MCF 10A (cell line): ENCODE results near the gene MFF. TPM values are rescaled to one million over a fixed set of nuclear protein-coding genes. Genes with fewer than 3 reads are reported as not detected.

Experiments used
- BruUV-seq: library from RNA; stranded (reverse); fragments of 400-500 nt; replicated peaks from 2 replicates; lab custom pipeline; 2021; lab: Mats Ljungman, UMichigan
- CTCF ChIA-PET: fragments of 300-600 bp; sonication (Branson Sonifier 250); formaldehyde crosslinking; extraction: SDS; loops from one replicate; lab custom pipeline; 2021; ENCODE audit warnings: antibody characterized with exemption, inconsistent platforms; lab: Yijun Ruan, JAX
- POLR2A ChIA-PET: fragments of 300-600, 350-650 bp; sonication (Branson Sonifier 250); formaldehyde crosslinking; extraction: SDS; loops from one replicate; lab custom pipeline; 2020; ENCODE audit warnings: antibody characterized with exemption, inconsistent platforms; lab: Yijun Ruan, JAX
- DNase-seq: peaks from one replicate; pipeline ENCODE4 v3.0.0-alpha.2; 2018; ENCODE audit not compliant: unreplicated experiment
- H3K27ac Mint-ChIP-seq: one replicate; pipeline ENCODE4 v1.8.0; 2022; ENCODE audit warnings: mild to moderate bottlenecking, low read depth, mixed read lengths; ENCODE audit not compliant: unreplicated experiment
- H3K27me3 Mint-ChIP-seq: one replicate; pipeline ENCODE4 v1.8.0; 2022; ENCODE audit warnings: mixed read lengths; ENCODE audit not compliant: insufficient read depth, unreplicated experiment
- H3K36me3 Mint-ChIP-seq: one replicate; pipeline ENCODE4 v1.8.0; 2022; ENCODE audit warnings: mild to moderate bottlenecking, moderate library complexity, mixed read lengths; ENCODE audit not compliant: insufficient read depth, unreplicated experiment
- H3K4me1 Mint-ChIP-seq: one replicate; pipeline ENCODE4 v1.8.0; 2022; ENCODE audit warnings: mixed read lengths; ENCODE audit not compliant: insufficient read depth, unreplicated experiment
- H3K4me3 Mint-ChIP-seq: one replicate; pipeline ENCODE4 v1.8.0; 2022; ENCODE audit warnings: mild to moderate bottlenecking, moderate library complexity, mixed read lengths; ENCODE audit not compliant: unreplicated experiment
- H3K9me3 Mint-ChIP-seq: one replicate; pipeline ENCODE4 v1.8.0; 2022; ENCODE audit warnings: mixed read lengths; ENCODE audit not compliant: unreplicated experiment
- intact Hi-C: fragments of 100-400 bp; cut with micrococcal nuclease; formaldehyde crosslinking; loops from 2 replicates; pipeline ENCODE4 v1.14.1; 2022
- total RNA-seq: library from RNA; stranded (reverse); gene quantifications from 2 replicates; pipeline ENCODE4 v1.2.3, GENCODE V29; 2022
- TF ChIP-seq, protein P1 (sequence below): fragments of 200-600 bp; IDR thresholded peaks from one replicate; pipeline ENCODE4 v1.8.0; 2022; ENCODE audit warnings: antibody characterized with exemption, mild to moderate bottlenecking; ENCODE audit not compliant: unreplicated experiment

MFF gene
- total RNA-seq, 1 experiment from 2014 or later: 81.2 TPM

DNA sequence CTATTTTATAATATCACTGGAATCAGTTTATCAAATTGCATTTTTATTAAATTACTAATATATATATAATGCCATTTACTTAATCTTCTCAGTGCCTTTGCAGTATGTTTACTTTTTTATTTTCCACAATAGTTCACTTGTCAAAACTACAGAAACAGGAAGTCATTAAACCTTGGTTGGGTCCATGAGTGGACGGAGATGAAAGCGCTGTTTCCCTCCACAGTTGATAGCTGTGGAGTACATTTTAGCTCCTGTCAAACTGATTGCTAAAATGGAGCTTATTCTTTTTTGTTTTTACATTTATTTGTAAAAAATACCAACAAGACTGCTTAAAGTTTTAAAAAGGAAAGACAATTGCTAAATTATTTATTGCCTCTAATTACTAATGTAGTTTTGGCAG, 19.2 kb downstream of the MFF start:
- intact Hi-C loops: no loop called here
- no TSS peak for BruUV-seq

DNA sequence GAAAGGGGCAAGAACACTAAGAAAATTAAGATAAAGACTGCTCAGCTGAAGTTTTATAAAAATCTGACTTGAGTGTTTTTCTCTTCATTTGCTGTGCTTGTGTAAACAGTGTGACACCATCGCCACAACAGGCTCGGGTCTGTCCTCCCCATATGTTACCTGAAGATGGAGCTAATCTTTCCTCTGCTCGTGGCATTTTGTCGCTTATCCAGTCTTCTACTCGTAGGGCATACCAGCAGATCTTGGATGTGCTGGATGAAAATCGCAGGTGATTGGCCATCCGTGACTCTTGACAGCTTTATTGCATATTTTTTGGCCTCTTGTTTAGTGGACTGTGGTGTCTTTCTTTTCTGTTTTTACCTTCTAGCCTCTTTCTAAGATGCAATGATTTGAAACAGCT, 22.1 kb downstream of the MFF start:
- no peaks in the 10 kb centered on the region for H3K9me3 Mint-ChIP-seq
- H3K4me3 Mint-ChIP-seq: no peak overlapping the region
- H3K36me3 Mint-ChIP-seq: peaks cover 46% of the 10 kb centered on the region
- TF ChIP-seq, protein P1, sequence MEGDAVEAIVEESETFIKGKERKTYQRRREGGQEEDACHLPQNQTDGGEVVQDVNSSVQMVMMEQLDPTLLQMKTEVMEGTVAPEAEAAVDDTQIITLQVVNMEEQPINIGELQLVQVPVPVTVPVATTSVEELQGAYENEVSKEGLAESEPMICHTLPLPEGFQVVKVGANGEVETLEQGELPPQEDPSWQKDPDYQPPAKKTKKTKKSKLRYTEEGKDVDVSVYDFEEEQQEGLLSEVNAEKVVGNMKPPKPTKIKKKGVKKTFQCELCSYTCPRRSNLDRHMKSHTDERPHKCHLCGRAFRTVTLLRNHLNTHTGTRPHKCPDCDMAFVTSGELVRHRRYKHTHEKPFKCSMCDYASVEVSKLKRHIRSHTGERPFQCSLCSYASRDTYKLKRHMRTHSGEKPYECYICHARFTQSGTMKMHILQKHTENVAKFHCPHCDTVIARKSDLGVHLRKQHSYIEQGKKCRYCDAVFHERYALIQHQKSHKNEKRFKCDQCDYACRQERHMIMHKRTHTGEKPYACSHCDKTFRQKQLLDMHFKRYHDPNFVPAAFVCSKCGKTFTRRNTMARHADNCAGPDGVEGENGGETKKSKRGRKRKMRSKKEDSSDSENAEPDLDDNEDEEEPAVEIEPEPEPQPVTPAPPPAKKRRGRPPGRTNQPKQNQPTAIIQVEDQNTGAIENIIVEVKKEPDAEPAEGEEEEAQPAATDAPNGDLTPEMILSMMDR: no peak
- H3K4me1 Mint-ChIP-seq: no peaks in the 10 kb centered on the region
- ChIA-PET POLR2A (interaction anchor here (1.1 to 1.4 kb wide), 2 partner anchors 8 to 31 kb away, joined by 3 to 4 read pairs; no protein-coding TSS in a partner anchor), CTCF (interaction anchor here (0.9 kb wide), 1 partner anchor 12 kb away, joined by 4 read pairs; no protein-coding TSS in a partner anchor)
- no peaks in the 10 kb centered on the region for H3K27me3 Mint-ChIP-seq
- intact Hi-C loops: no loop called here
- no TSS peak for BruUV-seq
- DNase-seq: no peak
- no peak overlapping the region for H3K27ac Mint-ChIP-seq

More for the DNA sequence above, 19.2 kb downstream of the MFF start:
- ChIA-PET POLR2A (no interaction called here), CTCF (no interaction called here)
- TF ChIP-seq, protein P1: no peak
- DNase-seq: no peak
- Mint-ChIP-seq H3K27ac (no peak overlapping the region), H3K4me3 (no peak overlapping the region), H3K4me1 (no peaks in the 10 kb centered on the region), H3K9me3 (no peaks in the 10 kb centered on the region), H3K27me3 (no peaks in the 10 kb centered on the region), H3K36me3 (peaks cover 61% of the 10 kb centered on the region)

DNA sequence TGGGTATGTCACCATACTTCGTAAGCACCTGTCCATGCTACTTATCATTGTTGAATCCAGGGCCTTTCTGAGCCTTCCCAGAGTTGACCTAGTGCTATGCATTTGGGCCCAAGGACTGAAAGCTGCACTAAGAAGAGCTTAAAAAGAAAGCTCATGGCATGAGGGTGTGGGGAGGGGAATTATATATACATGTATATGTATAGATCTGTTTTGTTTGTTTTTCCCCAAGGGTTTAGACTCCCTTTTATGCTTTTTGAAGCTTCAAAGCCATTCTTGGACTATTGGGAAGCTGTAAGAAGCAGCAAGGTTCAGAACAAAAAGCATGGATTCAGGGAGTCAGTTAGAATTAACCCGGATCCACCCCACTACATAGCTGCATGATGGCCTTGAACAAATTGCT, 23.3 kb downstream of the MFF start:
- no peaks in the 10 kb centered on the region for H3K4me1 Mint-ChIP-seq
- peaks cover 38% of the 10 kb centered on the region for H3K36me3 Mint-ChIP-seq
- ChIA-PET POLR2A (interaction anchor here (0.7 to 1.3 kb wide), 3 partner anchors 8 to 23 kb away, joined by 3 read pairs; no protein-coding TSS in a partner anchor), CTCF (interaction anchor here (0.6 to 1.0 kb wide), 3 partner anchors 8 to 62 kb away, joined by 3 read pairs; no protein-coding TSS in a partner anchor)
- no peak overlapping the region for H3K27ac Mint-ChIP-seq
- BruUV-seq: no TSS peak
- no peak for DNase-seq
- intact Hi-C loops: no loop called here
- TF ChIP-seq, protein P1: no peak
- H3K27me3 Mint-ChIP-seq: no peaks in the 10 kb centered on the region
- H3K4me3 Mint-ChIP-seq: no peak overlapping the region
- no peaks in the 10 kb centered on the region for H3K9me3 Mint-ChIP-seq

DNA sequence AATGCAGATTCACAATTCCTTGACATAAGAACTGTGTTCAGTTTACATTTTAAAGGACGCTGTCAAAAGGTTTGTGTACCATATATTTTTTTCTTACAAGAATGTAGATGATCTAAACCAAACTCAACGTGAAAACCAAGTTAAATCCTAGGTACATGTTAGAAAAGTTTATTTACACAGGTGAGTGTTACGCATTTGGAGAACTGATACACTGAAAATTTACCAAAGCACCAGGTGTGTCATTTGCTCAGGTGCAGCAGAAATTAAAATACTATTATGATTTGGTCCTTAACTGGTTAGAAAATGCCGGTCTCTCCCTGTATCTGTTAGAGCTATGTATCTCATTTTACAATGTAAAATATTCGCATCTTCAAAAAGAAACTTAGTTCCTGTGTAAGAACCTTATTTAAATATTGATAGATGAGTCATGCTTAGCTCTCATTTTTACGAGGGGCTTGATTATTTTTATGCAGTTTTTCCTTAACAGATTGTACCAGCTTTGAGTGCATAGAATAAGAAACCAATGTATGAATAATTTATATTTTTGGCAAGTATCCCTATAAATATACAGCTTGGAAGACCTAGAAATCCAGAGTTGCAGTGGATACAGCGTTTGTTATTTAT, 25.1 kb downstream of the MFF start:
- intact Hi-C loops: no loop called here
- ChIA-PET CTCF (interaction anchor here (1.0 kb wide), 1 partner anchor 308 kb away, joined by 3 read pairs; no protein-coding TSS in a partner anchor), POLR2A (interaction anchor here (0.7 to 1.2 kb wide), 2 partner anchors 14 to 30 kb away, joined by 3 to 4 read pairs; no protein-coding TSS in a partner anchor)
- no peak overlapping the region for H3K4me3 Mint-ChIP-seq
- no peaks in the 10 kb centered on the region for H3K4me1 Mint-ChIP-seq
- no peak overlapping the region for H3K27ac Mint-ChIP-seq
- H3K27me3 Mint-ChIP-seq: no peaks in the 10 kb centered on the region
- no peaks in the 10 kb centered on the region for H3K9me3 Mint-ChIP-seq
- BruUV-seq: no TSS peak
- TF ChIP-seq, protein P1: no peak
- peaks cover 39% of the 10 kb centered on the region for H3K36me3 Mint-ChIP-seq
- DNase-seq: no peak
